ENCODE results near the gene ARHGAP32. TPM values are rescaled to one million over a fixed set of nuclear protein-coding genes. Genes with fewer than 3 reads are reported as not detected.

Gene ARHGAP32
- 9.6 and 15.5 TPM in 2 replicates for total RNA-seq

DNA sequence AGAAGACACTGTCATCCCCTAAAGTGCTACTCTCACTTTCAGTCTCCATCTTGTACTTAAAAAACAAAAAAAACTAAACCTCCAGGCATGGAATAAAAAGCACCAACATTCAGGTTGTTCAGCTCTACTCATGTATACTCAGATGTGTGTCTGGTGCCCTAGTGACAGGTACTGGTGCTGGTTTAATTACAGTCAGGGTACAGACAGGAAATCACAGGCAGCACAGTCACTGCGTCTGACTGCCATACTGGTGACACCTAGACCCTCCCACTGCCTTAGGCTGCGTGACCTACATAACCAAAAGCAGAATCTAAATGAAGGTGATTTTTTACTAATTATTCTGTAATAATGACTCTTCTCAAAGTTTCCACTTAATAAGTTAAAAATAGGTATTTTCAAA lies at the start of gene ARHGAP32:
TSS of gene ARHGAP32 (minus strand) at position 176 of the 400 bp plus-strand sequence. CDS start at position 49, 127 bp downstream.

DNA sequence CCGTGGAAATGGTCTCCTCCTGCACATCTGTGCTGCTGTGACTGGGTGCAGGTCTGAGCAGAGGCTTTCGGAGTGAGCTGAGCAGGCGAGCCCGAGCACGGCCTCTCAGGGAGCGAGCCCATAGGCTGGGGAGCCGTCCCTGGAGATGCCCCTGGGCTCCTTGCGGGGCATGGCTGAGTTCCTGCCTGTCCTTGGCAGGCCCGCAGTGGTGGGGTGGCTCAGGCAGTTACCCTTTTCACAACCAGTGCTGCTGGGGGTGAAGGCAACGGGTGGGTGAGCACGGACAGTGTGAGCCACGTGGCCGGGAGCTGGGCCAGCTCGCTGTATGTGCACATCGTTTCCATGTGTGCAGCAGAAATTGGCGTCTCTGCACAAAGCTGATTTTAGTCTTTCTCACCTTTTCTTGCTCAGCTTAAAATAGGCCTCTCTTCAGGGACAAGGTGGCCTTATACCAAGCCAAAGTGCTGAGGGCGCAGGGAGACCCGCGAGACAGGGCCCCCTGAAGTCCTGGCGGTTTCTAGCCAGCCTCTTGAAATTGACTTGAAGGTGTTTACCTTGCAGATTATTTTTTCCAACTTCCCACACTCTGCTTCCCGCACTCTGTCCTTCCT lies 249.2 kb downstream of the ARHGAP32 start, which contains the start of gene TP53AIP1:
TSS of gene TP53AIP1 (minus strand) at position 55 of the 611 bp plus-strand sequence. CDS start 5,053 bp downstream, outside the sequence.

Other genes starting within 250 kb of the ARHGAP32 start
- gene TP53AIP1, start 249.5 kb downstream of the ARHGAP32 start, total RNA-seq: 0.16 and 0.17 TPM in 2 replicates
- gene BARX2, start 183.5 kb upstream of the ARHGAP32 start, total RNA-seq: not detected in 2 replicates